H9 (cell line): ENCODE data around the gene MEIS2. TPM values are rescaled to one million over a fixed set of nuclear protein-coding genes. Genes with fewer than 3 reads are reported as not detected.

Experiments
- DNase-seq: peaks from one replicate; pipeline ENCODE4 v3.0.0-alpha.2; 2017
- H2AFZ ChIP-seq: one replicate; pipeline ENCODE4 v1.6.1; 2013; ENCODE audit warnings: mild to moderate bottlenecking, low read length, control low read depth, moderate library complexity
- H2AK5ac ChIP-seq: 2 replicates; pipeline ENCODE4 v1.6.1; 2013; ENCODE audit warnings: low read length, control low read depth, mixed read lengths; ENCODE audit not compliant: insufficient read length
- H2BK120ac ChIP-seq: one replicate; pipeline ENCODE4 v1.6.1; 2013; ENCODE audit warnings: low read depth, mild to moderate bottlenecking, low read length, control low read depth, inconsistent platforms; ENCODE audit not compliant: poor library complexity, severe bottlenecking
- H2BK12ac ChIP-seq: 2 replicates; pipeline ENCODE4 v1.6.1; 2013; ENCODE audit warnings: low read length, control low read depth, mixed read lengths, low read depth; ENCODE audit not compliant: insufficient read length
- H2BK15ac ChIP-seq: 2 replicates; pipeline ENCODE4 v1.6.1; 2013; ENCODE audit warnings: low read depth, low read length, control low read depth
- H2BK20ac ChIP-seq: one replicate; pipeline ENCODE4 v1.6.1; 2013; ENCODE audit warnings: low read depth, mild to moderate bottlenecking, low read length, control low read depth, inconsistent platforms; ENCODE audit not compliant: poor library complexity, severe bottlenecking
- H2BK5ac ChIP-seq: 2 replicates; pipeline ENCODE4 v1.6.1; 2013; ENCODE audit warnings: low read length, control low read depth, mixed read lengths; ENCODE audit not compliant: insufficient read length
- H3K14ac ChIP-seq: 2 replicates; pipeline ENCODE4 v1.6.1; 2013; ENCODE audit warnings: low read length, control low read depth; ENCODE audit not compliant: insufficient read depth
- H3K18ac ChIP-seq: 2 replicates; pipeline ENCODE4 v1.6.1; 2013; ENCODE audit warnings: low read depth, mild to moderate bottlenecking, mixed read lengths, low read length, control low read depth; ENCODE audit not compliant: insufficient read length
- H3K23ac ChIP-seq: 2 replicates; pipeline ENCODE4 v1.6.1; 2013; ENCODE audit warnings: low read length, control low read depth, mixed read lengths, low read depth; ENCODE audit not compliant: insufficient read length
- H3K23me2 ChIP-seq: 2 replicates; pipeline ENCODE4 v1.6.1; 2013; ENCODE audit warnings: low read depth, mild to moderate bottlenecking, mixed read lengths, low read length, control low read depth; ENCODE audit not compliant: insufficient read length, poor library complexity, severe bottlenecking
- H3K27ac ChIP-seq: 2 replicates; pipeline ENCODE4 v1.5.1; 2013; ENCODE audit warnings: low read length, control low read depth, mixed read lengths, low read depth; ENCODE audit not compliant: insufficient read length
- H3K27me3 ChIP-seq: 2 replicates; pipeline ENCODE4 v1.6.1; 2013; ENCODE audit warnings: low read length, control low read depth, inconsistent platforms; ENCODE audit not compliant: insufficient read depth
- H3K4ac ChIP-seq: 2 replicates; pipeline ENCODE4 v1.6.1; 2013; ENCODE audit warnings: low read depth, mild to moderate bottlenecking, control low read depth, inconsistent platforms, low read length, moderate library complexity
- H3K4me1 ChIP-seq: 2 replicates; pipeline ENCODE4 v1.6.1; 2013; ENCODE audit warnings: low read length, control low read depth, inconsistent platforms; ENCODE audit not compliant: insufficient read depth
- H3K4me2 ChIP-seq: 2 replicates; pipeline ENCODE4 v1.6.1; 2013; ENCODE audit warnings: low read length, control low read depth, mixed read lengths; ENCODE audit not compliant: insufficient read length, insufficient read depth
- H3K56ac ChIP-seq: 2 replicates; pipeline ENCODE4 v1.6.1; 2013; ENCODE audit warnings: low read depth, mild to moderate bottlenecking, mixed read lengths, low read length, control low read depth; ENCODE audit not compliant: insufficient read length
- H3K79me1 ChIP-seq: 2 replicates; pipeline ENCODE4 v1.6.1; 2013; ENCODE audit warnings: low read depth, mild to moderate bottlenecking, moderate library complexity, low read length, control low read depth, inconsistent platforms; ENCODE audit not compliant: insufficient read depth, poor library complexity, severe bottlenecking
- H3K79me2 ChIP-seq: 2 replicates; pipeline ENCODE4 v1.6.1; 2013; ENCODE audit warnings: low read length, control low read depth, inconsistent platforms; ENCODE audit not compliant: insufficient read depth
- H3K9ac ChIP-seq: 2 replicates; pipeline ENCODE4 v1.6.1; 2013; ENCODE audit warnings: low read length, control low read depth, mixed read lengths; ENCODE audit not compliant: insufficient read length; ENCODE audit errors: extremely low read depth
- H3K9me3 ChIP-seq: one replicate; pipeline ENCODE4 v1.6.1; 2013; ENCODE audit warnings: low read depth, low read length, inconsistent platforms; ENCODE audit not compliant: control insufficient read depth
- H3T11ph ChIP-seq: one replicate; pipeline ENCODE4 v1.6.1; 2013; ENCODE audit warnings: mild to moderate bottlenecking, low read length, control low read depth, inconsistent platforms
- H4K20me1 ChIP-seq: one replicate; pipeline ENCODE4 v1.6.1; 2013; ENCODE audit not compliant: control insufficient read depth, insufficient read length, insufficient read depth
- H4K5ac ChIP-seq: 2 replicates; pipeline ENCODE4 v1.6.1; 2013; ENCODE audit warnings: low read depth, mild to moderate bottlenecking, mixed read lengths, low read length, control low read depth; ENCODE audit not compliant: insufficient read length
- H4K8ac ChIP-seq: replicated peaks from 2 replicates; pipeline ENCODE4 v1.6.1; 2013; ENCODE audit warnings: low read length, control low read depth, mixed read lengths, low read depth; ENCODE audit not compliant: insufficient read length
- H4K91ac ChIP-seq: 2 replicates; pipeline ENCODE4 v1.6.1; 2013; ENCODE audit warnings: low read depth, mild to moderate bottlenecking, moderate library complexity, mixed read lengths, low read length, control low read depth; ENCODE audit not compliant: insufficient read length
- H3K27ac Mint-ChIP-seq, 3 experiments: 2 replicates in 2 of 3; 3 replicates in 1 of 3; pipeline ENCODE4 v1.8.0; 2020 to 2021; ENCODE audit warnings: mixed read lengths in 3 of 3, mild to moderate bottlenecking in 1 of 3, moderate library complexity in 1 of 3
- H3K27me3 Mint-ChIP-seq: 2 replicates; pipeline ENCODE4 v1.8.0; 2021; ENCODE audit warnings: low read depth, mild to moderate bottlenecking, moderate library complexity, mixed read lengths
- H3K36me3 Mint-ChIP-seq, 3 experiments: 2 replicates in 2 of 3; 3 replicates in 1 of 3; pipeline ENCODE4 v1.8.0; 2020 to 2021; ENCODE audit warnings: low read depth in 3 of 3, mixed read lengths in 3 of 3; ENCODE audit not compliant: insufficient read depth in 1 of 3
- H3K4me1 Mint-ChIP-seq, 2 experiments: 2 replicates each; pipeline ENCODE4 v1.8.0; 2020; ENCODE audit warnings: mixed read lengths in 2 of 2
- H3K4me3 Mint-ChIP-seq, 2 experiments: 2 replicates in 1 of 2; 3 replicates in 1 of 2; pipeline ENCODE4 v1.8.0; 2020 to 2021; ENCODE audit warnings: mild to moderate bottlenecking in 2 of 2, mixed read lengths in 2 of 2, moderate library complexity in 1 of 2
- H3K9me3 Mint-ChIP-seq, 2 experiments: 2 replicates in 1 of 2; 3 replicates in 1 of 2; pipeline ENCODE4 v1.8.0; 2020; ENCODE audit warnings: mild to moderate bottlenecking in 2 of 2, mixed read lengths in 2 of 2, moderate library complexity in 1 of 2
- WGBS: extraction: QIAGEN DNeasy Blood & Tissue Kit; methylation state at CpG from one replicate; pipeline ENCODE4 v1.1.7; 2013; ENCODE audit warnings: missing lambda C conversion rate, low lambda C conversion rate, mixed read lengths; ENCODE audit not compliant: insufficient read length; ENCODE audit errors: extremely low coverage; 5-methylcytosine and 5-hydroxymethylcytosine counted together
- total RNA-seq: library from RNA; stranded (reverse); gene quantifications from 2 replicates; pipeline ENCODE4 v1.2.1, GENCODE V29; 2021
- TF ChIP-seq, protein P1 (sequence below): fragments of 200-600 bp; sonication (generic); conservative IDR thresholded peaks from 3 replicates; pipeline ENCODE4 v1.8.0; 2021; ENCODE audit warnings: antibody characterized with exemption, mild to moderate bottlenecking

Gene MEIS2
- total RNA-seq, 1 experiment from 2014 or later: 0.35 TPM

DNA sequence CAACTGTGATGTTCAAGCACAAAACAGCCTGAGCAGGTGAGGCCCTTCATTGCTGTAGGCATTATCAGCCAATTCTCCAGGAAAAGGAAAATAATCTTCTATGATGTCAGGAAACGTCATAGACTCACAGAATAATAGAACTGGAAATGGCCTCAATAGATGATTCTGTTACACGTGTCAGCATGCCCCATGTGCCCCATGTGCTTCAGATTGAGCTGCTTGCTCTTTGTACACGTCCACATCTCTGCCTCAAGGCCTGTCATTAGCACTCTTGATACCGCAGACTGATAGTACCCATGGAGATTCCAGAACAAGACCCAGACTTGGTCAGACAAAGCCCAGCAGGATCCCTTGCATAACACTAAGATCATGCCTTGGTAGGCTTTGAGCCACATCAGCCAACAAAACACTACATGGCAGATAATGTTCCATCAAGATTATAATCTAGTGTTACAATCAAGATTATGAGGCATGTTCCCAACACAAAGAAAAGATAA lies 95.9 kb downstream of the MEIS2 start:
- H2BK20ac ChIP-seq: no peak overlapping the region

More for the DNA sequence above, 95.9 kb downstream of the MEIS2 start:
- H3K14ac ChIP-seq: no peak overlapping the region
- Mint-ChIP-seq H3K27me3 (no peaks in the 10 kb centered on the region), H3K9me3 (no peaks in the 10 kb centered on the region), H3K27ac (no peak overlapping the region), H3K4me3 (no peak overlapping the region), H3K36me3 (no peaks in the 10 kb centered on the region; a peak in 1 of 7 replicates), H3K4me1 (peaks cover 9 to 22% of the 10 kb centered on the region in 2 experiments)
- H3T11ph ChIP-seq: no peak overlapping the region
- no peaks in the 10 kb centered on the region for H3K79me1 ChIP-seq
- no peak overlapping the region for H2BK120ac ChIP-seq
- H2BK15ac ChIP-seq: no peak overlapping the region
- H3K27me3 ChIP-seq: no peaks in the 10 kb centered on the region
- no peak overlapping the region for H4K5ac ChIP-seq
- WGBS: no CpG with 5 or more reads among the region's 4 CpGs
- H3K18ac ChIP-seq: no peak overlapping the region
- no peak overlapping the region for H3K4me2 ChIP-seq
- H2BK5ac ChIP-seq: no peak overlapping the region
- H2AK5ac ChIP-seq: no peak overlapping the region
- H4K20me1 ChIP-seq: no peaks in the 10 kb centered on the region
- DNase-seq: no peak
- no peak overlapping the region for H3K9ac ChIP-seq
- H3K56ac ChIP-seq: no peak overlapping the region
- no peak overlapping the region for H4K91ac ChIP-seq
- H3K4me1 ChIP-seq: no peaks in the 10 kb centered on the region; the same call in 1 of the 2 replicates
- no peak overlapping the region for H3K4ac ChIP-seq
- H4K8ac ChIP-seq: no peak overlapping the region
- no peak overlapping the region for H2BK12ac ChIP-seq
- H3K9me3 ChIP-seq: no peaks in the 10 kb centered on the region
- no peak overlapping the region for H2AFZ ChIP-seq
- no peaks in the 10 kb centered on the region for H3K79me2 ChIP-seq
- no peaks in the 10 kb centered on the region for H3K23me2 ChIP-seq
- TF ChIP-seq, protein P1, sequence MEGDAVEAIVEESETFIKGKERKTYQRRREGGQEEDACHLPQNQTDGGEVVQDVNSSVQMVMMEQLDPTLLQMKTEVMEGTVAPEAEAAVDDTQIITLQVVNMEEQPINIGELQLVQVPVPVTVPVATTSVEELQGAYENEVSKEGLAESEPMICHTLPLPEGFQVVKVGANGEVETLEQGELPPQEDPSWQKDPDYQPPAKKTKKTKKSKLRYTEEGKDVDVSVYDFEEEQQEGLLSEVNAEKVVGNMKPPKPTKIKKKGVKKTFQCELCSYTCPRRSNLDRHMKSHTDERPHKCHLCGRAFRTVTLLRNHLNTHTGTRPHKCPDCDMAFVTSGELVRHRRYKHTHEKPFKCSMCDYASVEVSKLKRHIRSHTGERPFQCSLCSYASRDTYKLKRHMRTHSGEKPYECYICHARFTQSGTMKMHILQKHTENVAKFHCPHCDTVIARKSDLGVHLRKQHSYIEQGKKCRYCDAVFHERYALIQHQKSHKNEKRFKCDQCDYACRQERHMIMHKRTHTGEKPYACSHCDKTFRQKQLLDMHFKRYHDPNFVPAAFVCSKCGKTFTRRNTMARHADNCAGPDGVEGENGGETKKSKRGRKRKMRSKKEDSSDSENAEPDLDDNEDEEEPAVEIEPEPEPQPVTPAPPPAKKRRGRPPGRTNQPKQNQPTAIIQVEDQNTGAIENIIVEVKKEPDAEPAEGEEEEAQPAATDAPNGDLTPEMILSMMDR: no peak
- no peak overlapping the region for H3K27ac ChIP-seq
- no peak overlapping the region for H3K23ac ChIP-seq
